GM12891 (cell line): ENCODE results near the gene CCL1.

Source experiments
- DNase-seq: peaks from one replicate; pipeline ENCODE4 v3.0.0; 2011; ENCODE audit warnings: low spot score; ENCODE audit not compliant: insufficient read length
- FAIRE-seq: peaks from 2 replicates; lab custom pipeline; 2011; peaks lifted over from hg19 to GRCh38; lab: Jason Lieb, UNC
- PAX5 ChIP-seq: IDR thresholded peaks from 2 replicates; pipeline ENCODE4 v1.6.1; 2011; ENCODE audit warnings: low read length, moderate library complexity, mild to moderate bottlenecking; ENCODE audit not compliant: insufficient read depth, severe bottlenecking
- POLR2A ChIP-seq: IDR thresholded peaks from 2 replicates; pipeline ENCODE4 v1.6.1; 2011; ENCODE audit warnings: low read depth, low read length, control low read depth
- POLR2AphosphoS5 ChIP-seq: IDR thresholded peaks from 2 replicates; pipeline ENCODE4 v1.6.1; 2011; ENCODE audit warnings: low read depth, low read length, control low read depth
- POU2F2 ChIP-seq: IDR thresholded peaks from 2 replicates; pipeline ENCODE4 v1.6.1; 2011; ENCODE audit warnings: low read depth, mild to moderate bottlenecking, control low read depth, low read length, moderate library complexity
- SPI1 ChIP-seq: IDR thresholded peaks from 2 replicates; pipeline ENCODE4 v1.6.1; 2011; ENCODE audit warnings: low read depth, low read length, control low read depth
- TAF1 ChIP-seq: IDR thresholded peaks from 2 replicates; pipeline ENCODE4 v1.6.1; 2011; ENCODE audit warnings: low read depth, low read length, control low read depth

Gene CCL1

GRCh38 chr17:34364751-34365150, 1.7 kb upstream of the CCL1 start:
- FAIRE-seq (no peak), DNase-seq (no peak)
- TF ChIP-seq POLR2A (no peak), POLR2AphosphoS5 (no peak), PAX5 (no peak), TAF1 (no peak), SPI1 (no peak), POU2F2 (no peak)

DNA sequence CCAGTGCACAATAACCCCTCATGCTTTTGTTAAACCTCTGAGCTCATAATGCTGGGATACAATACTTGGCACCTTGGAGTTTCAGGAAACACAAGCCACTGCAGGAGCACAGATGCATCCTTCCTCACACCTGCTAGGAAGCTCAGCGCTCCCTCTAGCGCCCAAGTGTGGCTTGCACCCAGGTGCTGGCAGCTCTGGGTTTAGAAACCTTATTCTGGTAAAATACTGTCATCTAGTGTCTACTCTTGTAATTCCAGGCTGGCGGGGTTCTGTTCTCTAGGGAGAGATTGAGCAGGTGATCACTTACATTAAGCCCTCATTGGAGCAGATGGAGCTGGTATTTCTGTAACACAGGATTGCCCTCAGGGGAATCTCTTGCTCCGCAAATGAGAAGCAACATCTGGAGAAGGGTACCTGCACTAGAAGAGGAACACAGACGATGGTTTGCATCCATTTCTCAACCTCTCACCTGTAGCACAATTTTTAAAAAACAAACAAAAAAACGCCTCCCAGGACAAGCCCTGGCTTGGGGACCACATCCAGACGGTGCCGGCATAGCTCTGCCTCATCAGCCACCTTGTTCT, 1.5 kb downstream of the CCL1 start:
- DNase-seq (peak; percentile 51), FAIRE-seq (peak; percentile 80)
- TF ChIP-seq TAF1 (no peak), SPI1 (no peak), POU2F2 (peak; percentile 58; the same call in 1 of the 2 replicates), POLR2AphosphoS5 (no peak)

GRCh38 chr17:34360601-34361270, 2.3 kb downstream of the CCL1 start:
- no peak for TF ChIP-seq POLR2AphosphoS5
- TF ChIP-seq PAX5: no peak
- TF ChIP-seq POLR2A: no peak
- TF ChIP-seq SPI1: no peak
- no peak for TF ChIP-seq TAF1
- no peak for TF ChIP-seq POU2F2
- no peak for FAIRE-seq

DNA sequence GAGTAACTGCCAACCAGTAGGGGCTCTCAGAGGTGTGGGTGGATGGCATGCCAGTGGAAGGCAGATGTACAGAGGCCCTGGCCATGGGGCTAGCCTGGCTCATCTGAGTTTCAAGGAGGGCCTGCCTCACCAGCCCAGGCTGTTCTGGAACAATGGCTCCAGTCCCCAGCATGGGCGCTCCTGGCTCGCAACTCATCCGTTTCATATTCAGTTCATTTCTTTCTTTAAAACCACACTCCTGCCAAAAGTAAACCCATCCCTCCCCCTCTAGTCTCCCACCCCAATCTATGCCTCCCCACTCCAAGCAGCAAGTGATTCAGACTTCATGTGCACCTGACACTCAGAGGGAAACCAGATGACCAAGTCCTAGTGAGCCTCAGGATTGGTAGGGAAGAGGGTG, 4.4 kb downstream of the CCL1 start:
- FAIRE-seq (no peak), DNase-seq (no peak)
- TF ChIP-seq POU2F2 (no peak), SPI1 (no peak), PAX5 (no peak), POLR2A (no peak)

More at GRCh38 chr17:34360601-34361270, 2.3 kb downstream of the CCL1 start:
- DNase-seq: no peak

GRCh38 chr17:34357398-34357797, 5.6 kb downstream of the CCL1 start:
- DNase-seq: no peak
- no peak for FAIRE-seq
- TF ChIP-seq POLR2A (no peak), POLR2AphosphoS5 (no peak), SPI1 (no peak), PAX5 (no peak), POU2F2 (no peak), TAF1 (no peak)

DNA sequence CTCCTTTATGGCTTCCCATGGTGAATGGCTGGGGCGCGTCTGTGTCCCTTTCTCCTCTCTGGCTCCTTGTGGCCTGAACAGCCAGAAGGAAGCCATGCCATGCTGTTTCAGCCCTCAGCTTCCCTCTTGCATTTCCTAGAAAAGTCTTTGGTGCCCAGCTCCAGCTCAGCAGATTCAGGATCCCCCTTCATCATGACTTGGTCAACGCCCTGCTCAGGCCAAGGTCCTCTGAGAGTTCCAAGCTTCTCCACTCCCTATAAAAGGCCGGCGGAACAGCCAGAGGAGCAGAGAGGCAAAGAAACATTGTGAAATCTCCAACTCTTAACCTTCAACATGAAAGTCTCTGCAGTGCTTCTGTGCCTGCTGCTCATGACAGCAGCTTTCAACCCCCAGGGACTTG, 6.8 kb downstream of the CCL1 start, which contains the start of gene CCL13:
TSS of gene CCL13 (plus strand) at position 287 of the 400 bp plus-strand sequence. CDS start at position 334, 47 bp downstream.
- TF ChIP-seq POLR2AphosphoS5: no peak
- TF ChIP-seq PAX5: no peak
- no peak for TF ChIP-seq POLR2A
- no peak for TF ChIP-seq TAF1
- TF ChIP-seq POU2F2: no peak
- TF ChIP-seq SPI1: no peak

GRCh38 chr17:34354637-34355036, 8.4 kb downstream of the CCL1 start:
- TF ChIP-seq PAX5: no peak
- no peak for TF ChIP-seq POLR2A
- TF ChIP-seq TAF1: no peak
- TF ChIP-seq POLR2AphosphoS5: no peak
- TF ChIP-seq SPI1: no peak
- no peak for TF ChIP-seq POU2F2
- DNase-seq (no peak), FAIRE-seq (no peak)

More for the DNA sequence above, 6.8 kb downstream of the CCL1 start, which contains the start of gene CCL13:
- DNase-seq (no peak), FAIRE-seq (no peak)

- no peak for TF ChIP-seq TAF1
- no peak for TF ChIP-seq POLR2A
- TF ChIP-seq POU2F2: no peak
- TF ChIP-seq POLR2AphosphoS5: no peak
- no peak for TF ChIP-seq SPI1
- no peak for TF ChIP-seq PAX5
- FAIRE-seq (no peak), DNase-seq (no peak)
These were observed 10.8 kb downstream of the CCL1 start for GRCh38 chr17:34352191-34352590.

DNA sequence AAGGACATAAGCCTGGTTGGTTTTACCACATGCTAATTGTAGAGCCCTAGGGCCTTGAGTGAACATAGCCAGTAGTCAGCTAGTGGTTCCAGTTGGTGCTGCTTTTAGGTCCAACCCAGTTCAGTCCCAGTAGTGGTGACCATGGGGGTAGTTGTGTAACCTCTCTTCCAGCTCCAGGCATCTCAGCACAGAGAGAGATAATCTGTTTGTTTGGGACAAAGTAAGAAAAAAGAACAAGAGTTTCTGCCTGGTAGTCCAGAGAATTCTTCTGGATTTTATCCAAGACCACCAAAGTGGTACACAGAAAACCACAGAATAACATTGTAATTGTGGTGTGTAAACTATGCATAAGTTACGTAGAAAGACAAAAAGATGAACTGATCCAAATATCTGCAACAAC, 11.9 kb downstream of the CCL1 start:
- no peak for DNase-seq
- no peak for FAIRE-seq

More for the DNA sequence above, 11.9 kb downstream of the CCL1 start:
- TF ChIP-seq PAX5 (no peak), POLR2A (no peak), SPI1 (no peak), TAF1 (no peak), POU2F2 (no peak), POLR2AphosphoS5 (no peak)
